NCI-H524 treated with DMSO at 0.1 percent for 48 hours (cell line): ENCODE measurements around the gene JMJD7.
"Not testable (repeated sequence)": the region's sequence is repeated elsewhere in the genome, so short reads cannot be mapped to it uniquely, and the experiment has no call there.

ENCODE experiments used
- DNase-seq: peaks from one replicate; lab custom pipeline; 2025; lab: John Stamatoyannopoulos, UW

The JMJD7 gene

DNA sequence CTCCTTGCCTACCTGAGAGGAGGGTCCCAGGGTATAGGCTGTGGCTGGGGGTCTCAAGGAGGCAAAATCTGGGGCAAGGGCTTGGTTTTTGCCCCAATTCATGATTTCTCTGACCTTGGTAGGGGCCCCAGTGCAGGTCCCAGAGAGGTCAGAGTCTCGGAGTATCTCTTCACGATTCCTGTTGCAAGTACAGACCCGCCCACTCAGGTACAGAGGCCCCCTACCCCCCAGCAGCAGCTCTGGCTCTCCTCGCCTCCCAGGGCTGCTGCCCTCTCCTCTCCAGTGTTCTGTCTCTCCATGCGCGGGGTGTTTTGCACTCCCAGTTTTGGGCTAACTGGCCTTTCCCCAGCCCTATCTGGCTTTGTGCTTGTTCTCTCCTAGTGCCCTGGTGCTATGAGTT is 5.4 kb upstream of the JMJD7 start:
- no peak for DNase-seq

GRCh38 chr15:41822957-41823356 is 4.9 kb upstream of the JMJD7 start:
- no peak for DNase-seq

DNA sequence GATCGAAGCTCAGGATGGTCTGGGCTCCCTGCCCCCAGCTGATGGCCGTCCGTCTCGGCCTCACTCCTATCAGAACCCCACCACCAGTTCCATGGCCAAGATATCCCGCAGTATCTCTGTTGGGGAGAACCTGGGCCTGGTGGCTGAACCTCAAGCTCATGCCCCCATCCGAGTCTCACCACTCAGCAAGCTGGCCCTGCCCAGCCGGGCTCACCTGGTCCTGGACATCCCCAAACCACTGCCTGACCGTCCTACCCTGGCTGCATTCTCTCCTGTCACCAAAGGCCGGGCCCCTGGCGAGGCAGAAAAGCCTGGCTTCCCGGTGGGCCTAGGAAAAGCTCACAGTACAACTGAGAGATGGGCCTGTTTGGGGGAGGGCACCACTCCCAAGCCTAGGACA is 4.4 kb upstream of the JMJD7 start:
- DNase-seq = no peak

DNA sequence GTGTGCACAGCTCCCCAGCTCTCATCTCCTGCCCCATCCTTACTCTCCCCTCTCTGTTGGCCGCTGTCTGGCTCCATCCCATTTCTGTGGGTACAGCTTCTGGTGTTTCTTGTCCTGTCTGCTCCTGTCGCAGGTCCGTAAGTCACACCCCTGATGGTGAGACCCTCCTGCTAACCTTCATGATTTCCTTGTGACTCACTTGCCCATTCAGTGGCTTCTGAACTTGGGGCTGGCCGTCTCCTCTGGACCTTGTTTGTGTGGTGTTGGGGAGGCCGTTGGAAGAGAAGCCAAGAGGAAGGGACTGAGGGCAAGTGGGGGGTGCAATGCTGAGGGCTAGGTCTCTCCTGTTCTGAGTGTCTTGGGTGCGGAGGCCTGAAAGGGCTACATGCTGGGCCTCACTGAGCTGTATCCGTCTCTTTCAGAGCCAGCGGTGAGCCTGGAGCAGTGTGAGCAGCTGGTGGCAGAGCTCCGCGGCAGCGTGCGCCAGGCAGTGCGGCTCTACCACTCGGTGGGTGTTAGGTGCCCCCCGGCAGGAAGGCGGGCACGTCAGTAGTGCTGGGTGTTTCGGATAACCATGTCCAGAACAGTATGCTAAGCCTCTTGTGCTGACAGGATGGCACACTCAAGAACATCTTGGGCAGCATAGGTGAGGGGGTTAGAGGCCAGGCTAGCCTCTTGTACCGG is 3.7 kb upstream of the JMJD7 start:
- DNase-seq = no peak

DNA sequence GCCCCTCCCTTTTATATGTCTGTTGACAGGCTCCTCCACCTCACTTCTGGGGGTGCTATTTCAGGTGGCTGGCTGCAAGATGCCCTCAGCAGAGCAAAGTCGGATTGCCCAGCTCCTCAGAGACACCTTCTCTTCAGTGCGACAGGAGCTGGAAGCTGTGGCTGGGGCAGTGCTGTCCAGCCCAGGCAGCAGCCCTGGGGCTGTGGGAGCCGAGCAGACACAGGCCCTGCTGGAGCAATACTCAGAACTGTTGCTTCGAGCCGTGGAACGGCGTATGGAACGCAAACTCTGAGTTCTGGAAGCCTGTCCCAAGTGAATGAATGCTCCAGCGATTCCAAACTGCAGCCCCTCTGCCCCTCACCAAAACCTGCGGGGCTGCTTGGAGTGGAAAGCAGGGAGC is 2.7 kb upstream of the JMJD7 start:
- no peak for DNase-seq

DNA sequence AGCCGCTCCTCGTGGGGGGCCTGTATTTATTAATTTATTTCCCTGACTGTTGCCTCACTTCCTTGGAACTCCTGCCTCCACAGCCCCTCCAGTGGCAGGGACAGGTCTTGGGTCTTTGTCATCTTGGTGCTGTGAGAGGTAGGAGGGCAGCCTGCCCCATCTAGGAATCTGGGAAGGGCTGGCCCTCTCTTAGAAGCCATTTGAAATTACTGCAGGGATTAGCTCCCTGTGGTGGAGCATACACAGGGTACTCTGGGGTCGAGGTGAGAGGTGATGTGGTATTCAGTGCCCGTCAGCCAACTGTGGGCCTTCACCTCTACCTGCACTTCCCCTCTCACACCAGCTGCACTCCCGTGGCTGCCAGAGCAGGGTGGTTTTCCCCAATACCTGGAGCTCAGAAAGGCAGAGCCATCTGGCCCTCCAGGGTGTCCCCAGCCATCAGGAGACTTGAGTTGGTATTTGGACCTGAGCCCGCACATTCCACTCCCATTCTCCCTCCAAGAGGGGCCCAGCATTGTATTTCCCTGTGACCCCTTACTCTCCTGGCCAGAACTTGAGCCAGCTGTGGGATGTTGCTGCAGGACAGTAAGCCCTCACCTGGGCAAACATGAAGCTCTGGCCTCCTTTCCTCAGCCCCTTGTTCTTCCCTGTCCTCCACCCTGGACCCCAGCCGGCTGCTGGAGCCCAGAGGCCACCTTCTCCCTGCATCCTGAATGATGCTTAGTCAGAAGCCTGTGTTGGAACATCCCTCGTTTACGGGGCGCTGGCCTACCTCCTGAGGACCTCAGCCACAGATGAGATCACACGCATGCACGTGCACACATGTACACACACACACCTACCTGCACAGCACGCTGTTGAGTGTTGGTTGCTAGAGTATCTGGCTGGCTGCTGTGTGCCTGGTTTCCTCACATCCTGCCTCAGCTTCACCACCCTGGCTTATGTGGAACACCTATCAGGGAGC is 2.0 kb upstream of the JMJD7 start:
- DNase-seq = no peak

DNA sequence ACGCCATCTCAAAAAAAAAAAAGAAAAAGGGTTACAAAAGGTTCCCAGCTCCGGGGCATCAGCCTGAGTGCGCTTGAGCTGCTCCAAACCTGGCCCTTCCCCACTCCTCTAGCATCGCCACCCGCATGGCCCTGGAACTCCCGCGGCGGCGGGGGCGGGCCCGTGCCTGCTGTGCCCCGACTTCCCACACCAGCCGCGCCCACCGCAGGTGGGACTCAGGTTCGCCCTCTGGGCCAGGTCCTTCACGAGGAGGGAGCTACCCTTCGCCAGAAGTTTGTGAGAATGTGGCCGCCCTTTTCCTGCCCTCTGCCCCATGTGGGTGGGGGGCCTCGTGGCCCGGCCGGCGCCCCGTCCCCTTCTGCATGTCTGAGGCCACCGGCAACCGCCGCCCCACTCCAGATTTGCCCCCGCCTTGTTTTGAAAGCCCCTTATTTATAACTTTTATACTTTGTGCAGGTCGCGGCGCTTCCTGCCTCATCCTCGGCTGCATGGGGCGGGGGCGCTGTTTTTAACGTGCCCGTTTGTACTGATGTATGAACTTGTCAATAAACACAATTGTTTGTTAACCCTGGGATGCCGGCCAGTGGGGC is 507 bp upstream of the JMJD7 start:
- no peak for DNase-seq

- no peak for DNase-seq
Measured at GRCh38 chr15:41828807-41829141, 882 bp downstream of the JMJD7 start.

- DNase-seq = no peak
Measured at GRCh38 chr15:41829959-41830646, 2.2 kb downstream of the JMJD7 start.

GRCh38 chr15:41831291-41831690 is 3.4 kb downstream of the JMJD7 start:
- not testable (repeated sequence) for DNase-seq

- no peak for DNase-seq
Measured at GRCh38 chr15:41832208-41832607, 4.3 kb downstream of the JMJD7 start.

DNA sequence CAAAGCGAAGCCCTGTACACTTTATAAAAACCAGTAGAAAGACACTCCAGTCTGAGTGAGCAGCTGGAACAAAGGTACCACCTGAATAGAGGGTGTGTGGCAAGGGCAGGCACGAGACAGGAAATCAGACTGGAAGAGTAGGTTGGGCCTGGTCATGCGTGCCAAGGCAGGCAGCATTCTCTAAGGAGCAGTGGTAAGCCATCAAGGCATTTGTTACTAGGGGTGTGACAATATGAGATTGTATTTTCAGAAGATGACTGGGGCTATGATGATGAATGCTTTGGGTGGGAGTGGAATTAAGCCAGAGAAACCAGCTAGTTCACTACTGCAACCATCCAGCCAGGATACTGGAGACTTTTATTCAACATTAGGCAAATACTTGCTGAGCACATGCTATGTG is 5.0 kb downstream of the JMJD7 start:
- DNase-seq = no peak

DNA sequence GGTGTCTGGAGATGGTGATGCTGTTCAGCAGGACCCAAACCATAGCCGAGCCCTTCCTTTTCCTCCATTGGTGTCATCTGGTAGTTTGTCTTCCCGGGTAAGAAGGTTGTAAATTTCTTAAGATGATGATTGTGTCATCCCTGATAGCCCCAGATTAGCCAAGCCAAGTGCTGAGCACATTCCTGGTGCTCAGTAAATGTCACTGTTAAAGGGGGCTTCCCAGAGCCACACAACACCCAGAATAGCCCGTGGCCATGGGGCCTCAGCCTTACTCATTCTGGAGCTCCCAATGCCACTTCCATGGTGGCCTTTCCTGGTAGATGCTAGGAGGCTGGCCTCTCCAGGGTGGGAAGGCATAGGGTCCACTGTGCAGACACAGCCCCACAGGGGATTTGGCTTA is 6.2 kb downstream of the JMJD7 start:
- DNase-seq = no peak

DNA sequence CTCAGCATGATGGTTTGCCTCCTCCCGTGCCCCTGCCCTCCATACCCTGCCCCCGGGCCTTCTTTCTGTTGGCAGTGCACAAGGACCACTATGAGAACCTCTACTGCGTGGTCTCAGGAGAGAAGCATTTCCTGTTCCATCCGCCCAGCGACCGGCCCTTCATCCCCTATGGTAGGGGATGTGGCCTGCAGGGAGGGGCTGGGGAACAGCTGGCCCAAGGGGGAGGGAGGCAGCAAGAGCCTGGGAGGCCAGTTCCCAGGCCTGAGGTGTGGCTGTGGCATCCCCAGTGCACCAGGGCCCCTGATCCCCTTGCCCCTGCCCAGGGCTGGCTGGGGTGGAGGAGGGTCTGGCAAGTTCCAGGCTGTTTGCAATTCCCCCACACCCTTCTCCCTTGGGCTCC is 8.2 kb downstream of the JMJD7 start:
- no peak for DNase-seq

DNA sequence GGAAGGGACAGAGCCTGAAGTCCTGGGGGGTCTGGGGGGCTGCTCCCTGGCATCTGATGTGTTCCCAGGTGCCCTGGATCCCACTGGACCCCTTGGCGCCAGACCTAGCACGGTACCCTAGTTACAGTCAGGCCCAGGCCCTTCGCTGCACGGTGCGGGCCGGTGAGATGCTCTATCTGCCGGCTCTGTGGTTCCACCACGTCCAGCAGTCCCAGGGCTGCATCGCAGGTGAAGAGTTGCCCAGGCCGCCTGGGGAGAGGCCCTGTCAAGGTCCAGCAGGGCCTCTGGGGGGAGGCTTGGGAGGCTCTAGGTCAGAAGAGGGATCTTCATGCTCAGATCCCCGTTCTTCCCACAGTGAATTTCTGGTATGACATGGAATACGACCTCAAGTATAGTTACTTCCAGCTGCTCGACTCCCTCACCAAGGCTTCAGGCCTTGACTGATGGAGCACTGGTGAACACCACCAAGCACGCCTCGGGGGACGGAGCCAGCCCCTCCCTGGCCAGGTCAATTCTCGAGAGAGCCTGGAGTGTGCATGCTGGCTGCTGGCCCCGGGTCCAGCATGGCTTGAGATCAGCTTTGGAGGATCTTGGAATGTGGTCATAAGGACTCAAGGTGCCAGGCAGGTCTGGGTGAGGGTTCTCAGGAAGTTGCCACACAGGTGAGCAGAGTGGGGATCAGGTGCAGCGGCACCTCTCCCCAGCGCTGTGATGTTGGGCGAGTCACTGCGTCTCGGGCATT is 9.0 kb downstream of the JMJD7 start:
- no peak for DNase-seq

GRCh38 chr15:41838400-41838897 is 10.6 kb downstream of the JMJD7 start, which contains the start of gene PLA2G4B:
PLA2G4B (plus strand) TSS chr15:41838847; CDS start chr15:41838914, 67 bp downstream.
- no peak for DNase-seq

- DNase-seq = no peak
Measured at GRCh38 chr15:41839781-41840491, 12.0 kb downstream of the JMJD7 start.

GRCh38 chr15:41840673-41841072 is 12.8 kb downstream of the JMJD7 start:
- no peak for DNase-seq

DNA sequence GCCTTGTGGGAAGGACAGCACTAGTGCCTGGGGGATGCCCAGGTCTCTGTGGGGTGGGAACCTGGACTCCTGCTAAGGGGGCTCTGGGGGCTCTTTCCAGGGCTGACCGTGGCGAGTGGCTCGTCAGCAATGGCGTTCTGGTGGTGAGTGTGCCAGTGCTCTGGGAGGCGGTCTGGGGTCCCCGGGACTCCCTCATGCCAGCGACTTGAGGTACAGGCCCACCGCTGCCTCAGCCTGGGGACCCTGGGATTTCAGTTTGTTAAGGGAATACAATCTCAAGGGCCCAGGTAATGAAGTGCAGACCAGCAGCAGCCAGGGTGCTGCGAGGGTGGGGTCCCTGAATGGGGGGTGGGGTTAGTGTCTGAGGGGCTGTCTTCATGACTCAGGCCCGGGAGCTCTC is 13.2 kb downstream of the JMJD7 start:
- no peak for DNase-seq

GRCh38 chr15:41842229-41842628 is 14.3 kb downstream of the JMJD7 start:
- no peak for DNase-seq

DNA sequence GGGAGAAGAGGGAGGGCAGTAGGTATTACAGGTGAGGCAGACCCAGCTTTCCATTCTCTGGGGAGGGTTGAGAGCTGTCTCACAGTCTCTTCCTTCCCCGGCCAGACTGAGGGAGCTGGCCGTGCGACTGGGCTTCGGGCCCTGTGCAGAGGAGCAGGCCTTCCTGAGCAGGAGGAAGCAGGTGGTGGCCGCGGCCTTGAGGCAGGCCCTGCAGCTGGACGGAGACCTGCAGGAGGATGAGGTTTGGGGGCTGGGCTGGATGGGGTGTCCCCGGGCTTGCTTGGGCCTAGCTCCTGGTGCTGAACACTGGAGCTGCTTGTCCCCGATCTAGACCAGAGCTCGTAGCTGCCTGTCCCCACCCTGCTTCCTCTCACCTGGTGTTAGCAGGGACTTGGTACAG is 15.7 kb downstream of the JMJD7 start:
- no peak for DNase-seq
